ENCODE measurements around the gene NR3C2.
"Not testable (repeated sequence)": the region's sequence is repeated elsewhere in the genome, so short reads cannot be mapped to it uniquely, and the experiment has no call there.

The NR3C2 gene

GRCh38 chr4:148094149-148094548 is 348.1 kb downstream of the NR3C2 start:
- DNase-seq, result no peak

- DNase-seq, result no peak
Observed at GRCh38 chr4:148093065-148093464, 349.1 kb downstream of the NR3C2 start.

GRCh38 chr4:148092316-148093014 is 349.7 kb downstream of the NR3C2 start:
- DNase-seq, result no peak

GRCh38 chr4:148091896-148092295 is 350.3 kb downstream of the NR3C2 start:
- DNase-seq, result no peak

GRCh38 chr4:148090503-148091476 is 351.4 kb downstream of the NR3C2 start:
- no peak for DNase-seq

- no peak for DNase-seq
Observed at GRCh38 chr4:148090029-148090428, 352.2 kb downstream of the NR3C2 start.

- no peak for DNase-seq
Observed at GRCh38 chr4:148089624-148090023, 352.6 kb downstream of the NR3C2 start.

- not testable (repeated sequence) for DNase-seq
Observed at GRCh38 chr4:148083073-148083472, 359.1 kb downstream of the NR3C2 start.

GRCh38 chr4:148081745-148082144 is 360.5 kb downstream of the NR3C2 start:
- DNase-seq, result no peak

GRCh38 chr4:148081267-148081666 is 360.9 kb downstream of the NR3C2 start:
- DNase-seq, result no peak

- DNase-seq, result no peak
Observed at GRCh38 chr4:148079961-148080360, 362.3 kb downstream of the NR3C2 start.

- DNase-seq, result no peak
Observed at GRCh38 chr4:148078061-148078460, 364.2 kb downstream of the NR3C2 start.

GRCh38 chr4:148077581-148077980 is 364.6 kb downstream of the NR3C2 start:
- no peak for DNase-seq

GRCh38 chr4:148076964-148077363 is 365.2 kb downstream of the NR3C2 start:
- no peak for DNase-seq

- no peak for DNase-seq
Observed at GRCh38 chr4:148075438-148075837, 366.8 kb downstream of the NR3C2 start.

- DNase-seq, result no peak
Observed at GRCh38 chr4:148074462-148074861, 367.8 kb downstream of the NR3C2 start.

- DNase-seq, result no peak
Observed at GRCh38 chr4:148073349-148073748, 368.9 kb downstream of the NR3C2 start.

GRCh38 chr4:148072789-148073188 is 369.4 kb downstream of the NR3C2 start:
- DNase-seq, result no peak

GRCh38 chr4:148071009-148071408 is 371.2 kb downstream of the NR3C2 start:
- DNase-seq, result no peak

- no peak for DNase-seq
Observed at GRCh38 chr4:148069895-148070178, 372.4 kb downstream of the NR3C2 start.

GRCh38 chr4:148069086-148069894 is 372.9 kb downstream of the NR3C2 start:
- no peak for DNase-seq

GRCh38 chr4:148068065-148068911 is 373.9 kb downstream of the NR3C2 start:
- no peak for DNase-seq

Data from stimulated activated CD4-positive, alpha-beta T cell treated with anti-CD3 and anti-CD28 coated beads, Interleukin-4, amount 100 ng/mL, for 24 hours (primary cell).